HEK293T (cell line): ENCODE data around the gene LRP8.

Source experiments
- FOXK2 ChIP-seq: fragments of 450-650 bp; IDR thresholded peaks from 2 replicates; pipeline ENCODE4 v1.6.1; 2016; ENCODE audit warnings: mild to moderate bottlenecking
- SUZ12 ChIP-seq: fragments of 450-650 bp; IDR thresholded peaks from 2 replicates; pipeline ENCODE4 v1.6.1; 2016; ENCODE audit warnings: mild to moderate bottlenecking

GRCh38 chr1:53218201-53218600, 109.7 kb downstream of the LRP8 start:
- TF ChIP-seq SUZ12 (no peak), FOXK2 (no peak)
